ENCODE data around the gene SWI5.

DNA sequence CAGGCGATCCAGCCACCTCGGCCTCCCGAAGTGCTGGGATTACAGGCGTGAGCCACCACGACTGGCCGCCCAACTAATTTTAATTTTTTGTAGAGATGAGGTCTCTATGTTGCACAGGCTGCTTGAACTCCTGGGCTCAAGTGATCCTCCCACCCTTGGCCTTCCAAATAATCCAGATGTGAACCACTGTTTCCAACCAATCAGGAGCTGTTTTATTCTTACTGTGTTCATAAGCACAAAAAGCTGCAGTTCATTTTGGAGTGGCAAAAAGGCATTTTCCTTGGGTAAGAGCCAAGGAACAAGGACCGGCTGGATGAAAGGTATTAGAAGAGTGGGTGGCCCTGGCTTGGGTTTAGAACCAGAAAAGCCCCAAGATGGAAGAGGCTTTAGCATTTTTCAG is 59.1 kb downstream of the SWI5 start:
- TF ChIP-seq, protein P1, sequence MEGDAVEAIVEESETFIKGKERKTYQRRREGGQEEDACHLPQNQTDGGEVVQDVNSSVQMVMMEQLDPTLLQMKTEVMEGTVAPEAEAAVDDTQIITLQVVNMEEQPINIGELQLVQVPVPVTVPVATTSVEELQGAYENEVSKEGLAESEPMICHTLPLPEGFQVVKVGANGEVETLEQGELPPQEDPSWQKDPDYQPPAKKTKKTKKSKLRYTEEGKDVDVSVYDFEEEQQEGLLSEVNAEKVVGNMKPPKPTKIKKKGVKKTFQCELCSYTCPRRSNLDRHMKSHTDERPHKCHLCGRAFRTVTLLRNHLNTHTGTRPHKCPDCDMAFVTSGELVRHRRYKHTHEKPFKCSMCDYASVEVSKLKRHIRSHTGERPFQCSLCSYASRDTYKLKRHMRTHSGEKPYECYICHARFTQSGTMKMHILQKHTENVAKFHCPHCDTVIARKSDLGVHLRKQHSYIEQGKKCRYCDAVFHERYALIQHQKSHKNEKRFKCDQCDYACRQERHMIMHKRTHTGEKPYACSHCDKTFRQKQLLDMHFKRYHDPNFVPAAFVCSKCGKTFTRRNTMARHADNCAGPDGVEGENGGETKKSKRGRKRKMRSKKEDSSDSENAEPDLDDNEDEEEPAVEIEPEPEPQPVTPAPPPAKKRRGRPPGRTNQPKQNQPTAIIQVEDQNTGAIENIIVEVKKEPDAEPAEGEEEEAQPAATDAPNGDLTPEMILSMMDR (IDR thresholded peaks at IDR 0.05) = no peak
- TF ChIP-seq POLR2A (IDR thresholded peaks at IDR 0.05) (no peak), EP300 (IDR thresholded peaks at IDR 0.05) (no peak)
